H1 (cell line): ENCODE measurements around the gene SPSB3. TPM values are rescaled to one million over a fixed set of nuclear protein-coding genes. Genes with fewer than 3 reads are reported as not detected.
A peak's percentile ranks its signal among the peaks of the same experiment; 100 is the strongest.

ENCODE experiments used
- CTCF ChIA-PET: fragments of 300-600 bp; sonication (Branson Sonifier 250); formaldehyde crosslinking; loops from one replicate; lab custom pipeline; 2021; ENCODE audit not compliant: partially characterized antibody; lab: Charles Lee
- POLR2A ChIA-PET: fragments of 300-600 bp; sonication (Branson Sonifier 250); formaldehyde crosslinking; loops from one replicate; lab custom pipeline; 2021; ENCODE audit warnings: inconsistent platforms; ENCODE audit not compliant: partially characterized antibody; lab: Charles Lee
- DNase-seq, 2 experiments: peaks; one replicate each; pipeline versions ENCODE4 v3.0.0 to v3.0.0-alpha.2; 2010 to 2022; ENCODE audit warnings: low spot score in 2 of 2, low read depth in 1 of 2, mixed read lengths in 1 of 2
- FAIRE-seq: peaks from 2 replicates; lab custom pipeline; 2011; peaks lifted over from hg19 to GRCh38; lab: Jason Lieb, UNC
- H2AFZ ChIP-seq: 2 replicates; pipeline ENCODE4 v1.8.1; 2012; ENCODE audit warnings: low read length, inconsistent platforms
- H2AK5ac ChIP-seq: 2 replicates; pipeline ENCODE4 v1.6.1; 2013; ENCODE audit warnings: low read depth, low read length
- H2BK120ac ChIP-seq: replicated peaks from 2 replicates; pipeline ENCODE3; 2013; ENCODE audit warnings: low read depth, low read length, inconsistent platforms
- H2BK12ac ChIP-seq: 2 replicates; pipeline ENCODE4 v1.6.1; 2013; ENCODE audit warnings: low read depth, low read length
- H2BK15ac ChIP-seq: 2 replicates; pipeline ENCODE4 v1.6.1; 2013; ENCODE audit warnings: low read length
- H2BK20ac ChIP-seq: 2 replicates; pipeline ENCODE4 v1.6.1; 2013; ENCODE audit warnings: low read length
- H2BK5ac ChIP-seq: 2 replicates; pipeline ENCODE4 v1.6.1; 2013; ENCODE audit warnings: low read depth, low read length
- H3K14ac ChIP-seq: 2 replicates; pipeline ENCODE4 v1.6.1; 2013; ENCODE audit warnings: inconsistent platforms; ENCODE audit not compliant: insufficient read length
- H3K18ac ChIP-seq: 2 replicates; pipeline ENCODE4 v1.6.1; 2013; ENCODE audit warnings: low read length; ENCODE audit errors: extremely low read depth
- H3K23ac ChIP-seq: 2 replicates; pipeline ENCODE4 v1.6.1; 2013; ENCODE audit warnings: inconsistent platforms; ENCODE audit not compliant: insufficient read length
- H3K23me2 ChIP-seq: 2 replicates; pipeline ENCODE4 v1.6.1; 2013; ENCODE audit warnings: low read depth, low read length
- H3K27ac ChIP-seq: 2 replicates; pipeline ENCODE4 v1.6.1; 2011; ENCODE audit warnings: low read depth, low read length, inconsistent platforms
- H3K27me3 ChIP-seq, 4 experiments: replicated peaks in 1 of 4; 1 replicate in 1 of 4; 2 replicates in 3 of 4; pipeline versions ENCODE4 v1.6.1 to v1.8.1; 2011 to 2013; ENCODE audit warnings: low read length in 3 of 4, mild to moderate bottlenecking in 3 of 4, inconsistent platforms in 2 of 4, mixed read lengths in 2 of 4, moderate library complexity in 1 of 4; ENCODE audit not compliant: control insufficient read depth in 3 of 4, insufficient read depth in 3 of 4; ENCODE audit errors: extremely low read depth in 1 of 4
- H3K36me3 ChIP-seq, 4 experiments: 2 replicates each; pipeline versions ENCODE4 v1.6.1 to v1.8.1; 2011 to 2013; ENCODE audit warnings: mild to moderate bottlenecking in 4 of 4, low read length in 3 of 4, moderate library complexity in 2 of 4, control low read depth in 1 of 4, inconsistent platforms in 1 of 4; ENCODE audit not compliant: insufficient read depth in 4 of 4, control insufficient read depth in 2 of 4
- H3K4ac ChIP-seq: replicated peaks from 2 replicates; pipeline ENCODE3; 2013; ENCODE audit warnings: low read length, low read depth, mixed read lengths, inconsistent platforms; ENCODE audit not compliant: insufficient read length
- H3K4me1 ChIP-seq, 4 experiments: replicated peaks in 1 of 4; 1 replicate in 1 of 4; 2 replicates in 3 of 4; pipeline versions ENCODE4 v1.6.1 to v1.8.1; 2011 to 2013; ENCODE audit warnings: low read length in 3 of 4, inconsistent platforms in 2 of 4, mixed read lengths in 1 of 4; ENCODE audit not compliant: insufficient read depth in 4 of 4, control insufficient read depth in 3 of 4
- H3K4me2 ChIP-seq, 2 experiments: 2 replicates each; pipeline versions ENCODE4 v1.6.1 to v1.8.1; 2011 to 2013; ENCODE audit warnings: low read depth in 2 of 2, low read length in 2 of 2, control low read depth in 1 of 2, inconsistent platforms in 1 of 2, mild to moderate bottlenecking in 1 of 2; ENCODE audit not compliant: insufficient read depth in 1 of 2
- H3K4me3 ChIP-seq, 4 experiments: fragments of 200-600, 300-600 bp in 1 of 4; sonication (generic), shearing (Covaris generic), sonication (Bioruptor Twin) in 1 of 4; 2 replicates each; pipeline versions ENCODE4 v1.5.1 to v1.8.1; 2011 to 2016; ENCODE audit warnings: low read length in 4 of 4, low read depth in 3 of 4, control low read depth in 2 of 4, inconsistent platforms in 2 of 4, mild to moderate bottlenecking in 2 of 4, mixed read lengths in 1 of 4, moderate library complexity in 1 of 4; ENCODE audit not compliant: insufficient read depth in 2 of 4; ENCODE audit errors: extremely low read depth in 1 of 4
- H3K56ac ChIP-seq: replicated peaks from 2 replicates; pipeline ENCODE3; 2013; ENCODE audit warnings: low read depth, mild to moderate bottlenecking, mixed read lengths, low read length, inconsistent platforms; ENCODE audit not compliant: insufficient read length
- H3K79me1 ChIP-seq: 2 replicates; pipeline ENCODE4 v1.6.1; 2013; ENCODE audit warnings: low read depth, low read length, control low read depth
- H3K79me2 ChIP-seq, 2 experiments: 2 replicates each; pipeline versions ENCODE4 v1.6.1 to v1.8.1; 2012 to 2013; ENCODE audit warnings: low read length in 2 of 2, mild to moderate bottlenecking in 2 of 2, inconsistent platforms in 1 of 2; ENCODE audit not compliant: insufficient read depth in 2 of 2, control insufficient read depth in 1 of 2
- H3K9ac ChIP-seq, 4 experiments: replicated peaks in 1 of 4; 1 replicate in 1 of 4; 2 replicates in 3 of 4; pipeline versions ENCODE4 v1.6.1 to v1.8.1; 2011 to 2013; ENCODE audit warnings: low read depth in 3 of 4, low read length in 3 of 4, control low read depth in 2 of 4, mild to moderate bottlenecking in 2 of 4, moderate library complexity in 2 of 4, inconsistent platforms in 1 of 4; ENCODE audit errors: extremely low read depth in 1 of 4
- H3K9me3 ChIP-seq, 2 experiments: 2 replicates each; pipeline versions ENCODE4 v1.6.1 to v1.8.1; 2012 to 2013; ENCODE audit warnings: mild to moderate bottlenecking in 2 of 2, moderate library complexity in 2 of 2, control low read depth in 1 of 2, inconsistent platforms in 1 of 2, low read depth in 1 of 2, low read length in 1 of 2, mixed read lengths in 1 of 2; ENCODE audit not compliant: insufficient read depth in 2 of 2
- H4K20me1 ChIP-seq, 2 experiments: replicated peaks in 1 of 2; 2 replicates each; pipeline versions ENCODE3 to v1.8.1; 2011 to 2013; ENCODE audit warnings: inconsistent platforms in 2 of 2, low read length in 2 of 2, mild to moderate bottlenecking in 1 of 2; ENCODE audit not compliant: insufficient read depth in 2 of 2, control insufficient read depth in 1 of 2
- H4K5ac ChIP-seq: 2 replicates; pipeline ENCODE4 v1.6.1; 2013; ENCODE audit warnings: low read length, low read depth, mixed read lengths, inconsistent platforms; ENCODE audit not compliant: insufficient read length
- H4K8ac ChIP-seq: 2 replicates; pipeline ENCODE4 v1.8.0; 2013; ENCODE audit warnings: mild to moderate bottlenecking, moderate library complexity, low read length, inconsistent platforms; ENCODE audit not compliant: insufficient read depth; ENCODE audit errors: extremely low read depth
- H4K91ac ChIP-seq: replicated peaks from 2 replicates; pipeline ENCODE3; 2013; ENCODE audit warnings: low read length, mixed read lengths, inconsistent platforms; ENCODE audit not compliant: insufficient read length
- BRCA1 ChIP-seq: IDR thresholded peaks from 2 replicates; pipeline ENCODE4 v1.6.1; 2012; ENCODE audit warnings: low read depth, low read length, improper control_type of control experiment
- CBX5 ChIP-seq: fragments of 300-800, 300-1000 bp; sonication (generic); IDR thresholded peaks from 2 replicates; pipeline ENCODE4 v1.7.1; 2016; ENCODE audit warnings: antibody characterized with exemption, low read length, low read depth
- CHD1 ChIP-seq: IDR thresholded peaks from 2 replicates; pipeline ENCODE4 v1.6.1; 2012; ENCODE audit warnings: low read depth, low read length, improper control_type of control experiment
- KDM1A ChIP-seq: fragments of 200-600, 300-600 bp; sonication (generic); IDR thresholded peaks from 2 replicates; pipeline ENCODE4 v1.7.1; 2016; ENCODE audit warnings: mild to moderate bottlenecking, low read length, borderline replicate concordance
- MAFK ChIP-seq: IDR thresholded peaks from 2 replicates; pipeline ENCODE4 v1.6.1; 2012; ENCODE audit warnings: low read depth, mild to moderate bottlenecking, improper control_type of control experiment, low read length
- POU5F1 ChIP-seq: IDR thresholded peaks from 2 replicates; pipeline ENCODE4 v1.6.1; 2011; ENCODE audit warnings: low read depth, mild to moderate bottlenecking, low read length, moderate library complexity
- SP2 ChIP-seq: IDR thresholded peaks from 2 replicates; pipeline ENCODE4 v1.6.1; 2012; ENCODE audit warnings: mild to moderate bottlenecking, low read length, inconsistent platforms
- SRF ChIP-seq: IDR thresholded peaks from 2 replicates; pipeline ENCODE4 v1.6.1; 2011; ENCODE audit warnings: mild to moderate bottlenecking, low read depth, low read length, moderate library complexity
- TCF12 ChIP-seq: IDR thresholded peaks from 2 replicates; pipeline ENCODE4 v1.6.1; 2011; ENCODE audit warnings: low read depth, mild to moderate bottlenecking, low read length
- WGBS, 2 experiments: shearing (Covaris generic) in 1 of 2; methylation state at CpG; one replicate each; pipeline versions ENCODE4 v1.1.6 to v1.1.7; 2013 to 2015; ENCODE audit warnings: low lambda C conversion rate in 2 of 2, mixed read lengths in 2 of 2, inconsistent platforms in 1 of 2, low coverage in 1 of 2, missing lambda C conversion rate in 1 of 2; ENCODE audit not compliant: insufficient replicate concordance in 2 of 2, insufficient coverage in 1 of 2, insufficient read length in 1 of 2; ENCODE audit errors: extremely low coverage in 1 of 2, missing lambda C conversion rate in 1 of 2; 5-methylcytosine and 5-hydroxymethylcytosine counted together
- polyA plus RNA-seq, 7 experiments: library from polyadenylated mRNA; depleted of rRNA in 3 of 7; stranded (reverse) in 5 of 7; unstranded in 2 of 7; fragments of >200 nt in 5 of 7; fragments of 200-250 nt in 2 of 7; gene quantifications; 1 replicate in 5 of 7; 2 replicates in 1 of 7; 4 replicates in 1 of 7; pipeline versions ENCODE4 v1.2.1 to v1.2.3, GENCODE V29; 2011 to 2013; ENCODE audit warnings: missing spikeins in 2 of 7, mixed read lengths in 2 of 7
- total RNA-seq: library from RNA; stranded (reverse); fragmentation: NEBNext Ultra II Directional; extraction: Animal tissue kit (Norgen Biotek cat#: 25700); gene quantifications from 2 replicates; pipeline ENCODE4 v1.2.1, GENCODE V29; 2021

The SPSB3 gene
- total and polyA plus RNA-seq, 2 of the 8 experiments (the other 6 are each of a cell fraction or from before 2014, with no cell fraction given), result 22.5 to 37.8 TPM

DNA sequence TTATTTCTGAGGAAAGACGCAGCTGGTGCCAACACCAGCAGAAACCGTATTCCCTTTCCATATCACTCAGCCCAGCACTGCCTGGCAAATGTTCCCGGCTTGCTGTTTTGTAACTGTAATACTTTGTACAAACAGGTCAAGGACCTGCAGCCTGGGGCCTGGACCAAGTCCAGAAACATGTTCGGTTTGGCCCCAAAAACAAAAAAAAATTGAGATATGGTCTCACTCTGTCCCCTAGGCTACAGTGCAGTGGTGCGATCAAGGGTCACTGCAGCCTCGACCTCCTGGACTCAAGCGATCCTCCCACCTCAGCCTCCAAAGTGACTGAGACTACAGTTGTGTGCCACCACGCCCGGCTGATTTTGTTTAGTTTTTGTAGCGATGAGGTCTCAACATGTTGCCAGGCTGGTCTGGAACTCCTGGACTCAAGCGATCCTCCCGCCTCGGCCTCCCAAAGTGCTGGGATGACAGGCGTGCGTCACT, 43.1 kb upstream of the SPSB3 start:
- H4K20me1 ChIP-seq, result peaks cover 2 to 12% of the 10 kb centered on the region in 2 experiments
- H3K4ac ChIP-seq, result no peak overlapping the region
- TF ChIP-seq SP2 (no peak), BRCA1 (no peak), KDM1A (no peak), CHD1 (no peak), CBX5 (no peak), TCF12 (no peak), POU5F1 (no peak), MAFK (no peak), SRF (no peak)
- POLR2A ChIA-PET, result interaction anchor here (1.3 to 1.6 kb wide), 2 partner anchors 44 to 137 kb away, joined by 3 read pairs; no protein-coding TSS in a partner anchor
- H2BK120ac ChIP-seq, result no peak overlapping the region
- H3K9ac ChIP-seq, result no peak overlapping the region; a peak in 1 of 7 replicates
- no peaks in the 10 kb centered on the region; a peak in 1 of 8 replicates for H3K36me3 ChIP-seq
- no peak overlapping the region for H3K14ac ChIP-seq
- H2BK5ac ChIP-seq, result no peak overlapping the region
- no peak overlapping the region for H4K8ac ChIP-seq
- no peak overlapping the region for H3K27ac ChIP-seq
- DNase-seq (no peak), FAIRE-seq (no peak)
- peak overlapping the region; percentile 70 to 98 for H3K4me2 ChIP-seq
- H3K23me2 ChIP-seq, result peaks cover 3% of the 10 kb centered on the region; the same call in 1 of the 2 replicates
- no peak overlapping the region for H4K91ac ChIP-seq
- H3K4me3 ChIP-seq, result peak overlapping the region; percentile 43 to 86 (median 66); a peak in 7 of 8 replicates
- H3K23ac ChIP-seq, result no peak overlapping the region
- peaks cover 0 to 5% (median 0%) of the 10 kb centered on the region in 4 experiments; a peak in 4 of 7 replicates for H3K27me3 ChIP-seq
- H3K9me3 ChIP-seq, result no peaks in the 10 kb centered on the region
- 90% methylated on average over 15 of the region's 15 CpGs; no CpG with 5 or more reads in 1 of the 2 experiments for WGBS, 2 experiments
- H3K79me1 ChIP-seq, result peaks cover 10% of the 10 kb centered on the region
- H2BK20ac ChIP-seq, result no peak overlapping the region
- H3K56ac ChIP-seq, result no peak overlapping the region
- H2AK5ac ChIP-seq, result no peak overlapping the region
- H3K18ac ChIP-seq, result no peak overlapping the region
- CTCF ChIA-PET, result interaction anchor here (2.1 to 2.9 kb wide), 2 partner anchors 11 to 43 kb away, joined by 10 to 14 read pairs; partner anchors contain the start of genes NUBP2 and SPSB3
- no peak overlapping the region for H4K5ac ChIP-seq
- H2AFZ ChIP-seq, result no peak overlapping the region
- no peak overlapping the region for H2BK15ac ChIP-seq
- H3K4me1 ChIP-seq, result peaks cover 0 to 10% (median 3%) of the 10 kb centered on the region in 4 experiments; a peak in 5 of 7 replicates
- H3K79me2 ChIP-seq, result peaks cover 0 to 20% of the 10 kb centered on the region in 2 experiments; a peak in 2 of 4 replicates
- no peak overlapping the region for H2BK12ac ChIP-seq
